ENCODE measurements around the gene NVL. TPM values are rescaled to one million over a fixed set of nuclear protein-coding genes. Genes with fewer than 3 reads are reported as not detected.

The NVL gene
- total and polyA plus RNA-seq, 10 of the 15 experiments (the other 5 are each of a cell fraction or from before 2014, with no cell fraction given): 20.3 to 49.6 (median 35.2) TPM

- ATAC-seq: no peak
Observed at GRCh38 chr1:224217655-224218623, 112.0 kb downstream of the NVL start.

More at GRCh38 chr1:224217655-224218623, 112.0 kb downstream of the NVL start:
- Histone ChIP-seq H3K9me3 (replicated peaks; ENCODE audit: control insufficient read depth, insufficient read depth, low read length) (no peaks in the 10 kb centered on the region), H4K20me1 (ENCODE audit: control insufficient read depth, insufficient read depth) (no peaks in the 10 kb centered on the region), H3K79me2 (ENCODE audit: control insufficient read depth, insufficient read depth, low read length) (no peaks in the 10 kb centered on the region), H3K4me3 (no peak overlapping the region), H3K36me3 (ENCODE audit: control insufficient read depth in 2 of 2, insufficient read depth in 2 of 2, low read length in 1 of 2) (no peaks in the 10 kb centered on the region), H3K27me3 (replicated peaks in 1 of 2; ENCODE audit: control insufficient read depth in 2 of 2, insufficient read depth in 2 of 2, low read length in 1 of 2) (no peaks in the 10 kb centered on the region), H3K4me2 (ENCODE audit: control insufficient read depth, insufficient read depth) (no peak overlapping the region), H3K9ac (ENCODE audit: control insufficient read depth, insufficient read depth, low read length) (no peak overlapping the region), H2AFZ (ENCODE audit: control insufficient read depth, low read depth, low read length) (no peak overlapping the region), H3K27ac (ENCODE audit: control insufficient read depth, insufficient read depth) (no peak overlapping the region), H3K4me1 (ENCODE audit: control insufficient read depth, insufficient read depth, low read length) (peaks cover 5% of the 10 kb centered on the region)
- ChIA-PET POLR2A (interaction anchor here (0.8 kb wide), 1 partner anchor 10 kb away, joined by 3 read pairs; no protein-coding TSS in a partner anchor), CTCF (interaction anchor here (1.1 to 1.4 kb wide), 2 partner anchors 102 to 114 kb away, joined by 3 to 4 read pairs; no protein-coding TSS in a partner anchor), SMC1A (ENCODE audit: uncharacterized antibody, unreplicated experiment) (no interaction called here), RAD21 (ENCODE audit: unreplicated experiment) (no interaction called here)
- BruUV-seq (replicated peaks): no TSS peak
- DNase-seq (ENCODE audit: low read depth, low spot score): no peak
- FAIRE-seq: no peak
- WGBS (ENCODE audit: insufficient coverage, insufficient replicate concordance, low lambda C conversion rate, missing lambda C conversion rate): 74% methylated on average over 9 of the region's 11 CpGs
- in situ Hi-C loops (cut with MboI) (no loop called here), intact Hi-C loops (cut with micrococcal nuclease; ENCODE audit: unreplicated experiment) (no loop called here)
- TF ChIP-seq FOXK2 (IDR thresholded peaks at IDR 0.05) (no peak), PAX5 (IDR thresholded peaks at IDR 0.05; ENCODE audit: borderline replicate concordance, low read depth, low read length) (no peak), CHD1 (IDR thresholded peaks at IDR 0.05; ENCODE audit: low read depth, low read length) (no peak), CEBPZ (IDR thresholded peaks at IDR 0.05; ENCODE audit: low read depth, low read length) (no peak), POLR2AphosphoS2 (IDR thresholded peaks at IDR 0.05; ENCODE audit: low read depth, low read length) (no peak), PML (IDR thresholded peaks at IDR 0.05; ENCODE audit: low read length) (no peak), NFYA (IDR thresholded peaks at IDR 0.05; ENCODE audit: borderline replicate concordance, low read depth, low read length) (no peak), FOS (IDR thresholded peaks at IDR 0.05; ENCODE audit: borderline replicate concordance, extremely low read depth, insufficient read length) (no peak), ATF3 (IDR thresholded peaks at IDR 0.05; ENCODE audit: borderline replicate concordance, extremely low read depth, low read depth, low read length) (no peak)
- TF ChIP-seq, protein P1, sequence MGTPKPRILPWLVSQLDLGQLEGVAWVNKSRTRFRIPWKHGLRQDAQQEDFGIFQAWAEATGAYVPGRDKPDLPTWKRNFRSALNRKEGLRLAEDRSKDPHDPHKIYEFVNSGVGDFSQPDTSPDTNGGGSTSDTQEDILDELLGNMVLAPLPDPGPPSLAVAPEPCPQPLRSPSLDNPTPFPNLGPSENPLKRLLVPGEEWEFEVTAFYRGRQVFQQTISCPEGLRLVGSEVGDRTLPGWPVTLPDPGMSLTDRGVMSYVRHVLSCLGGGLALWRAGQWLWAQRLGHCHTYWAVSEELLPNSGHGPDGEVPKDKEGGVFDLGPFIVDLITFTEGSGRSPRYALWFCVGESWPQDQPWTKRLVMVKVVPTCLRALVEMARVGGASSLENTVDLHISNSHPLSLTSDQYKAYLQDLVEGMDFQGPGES (IDR thresholded peaks at IDR 0.05): no peak
- TF ChIP-seq, protein P2, sequence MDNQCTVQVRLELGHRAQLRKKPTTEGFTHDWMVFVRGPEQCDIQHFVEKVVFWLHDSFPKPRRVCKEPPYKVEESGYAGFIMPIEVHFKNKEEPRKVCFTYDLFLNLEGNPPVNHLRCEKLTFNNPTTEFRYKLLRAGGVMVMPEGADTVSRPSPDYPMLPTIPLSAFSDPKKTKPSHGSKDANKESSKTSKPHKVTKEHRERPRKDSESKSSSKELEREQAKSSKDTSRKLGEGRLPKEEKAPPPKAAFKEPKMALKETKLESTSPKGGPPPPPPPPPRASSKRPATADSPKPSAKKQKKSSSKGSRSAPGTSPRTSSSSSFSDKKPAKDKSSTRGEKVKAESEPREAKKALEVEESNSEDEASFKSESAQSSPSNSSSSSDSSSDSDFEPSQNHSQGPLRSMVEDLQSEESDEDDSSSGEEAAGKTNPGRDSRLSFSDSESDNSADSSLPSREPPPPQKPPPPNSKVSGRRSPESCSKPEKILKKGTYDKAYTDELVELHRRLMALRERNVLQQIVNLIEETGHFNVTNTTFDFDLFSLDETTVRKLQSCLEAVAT (IDR thresholded peaks at IDR 0.05): no peak
- TF ChIP-seq, protein P3, sequence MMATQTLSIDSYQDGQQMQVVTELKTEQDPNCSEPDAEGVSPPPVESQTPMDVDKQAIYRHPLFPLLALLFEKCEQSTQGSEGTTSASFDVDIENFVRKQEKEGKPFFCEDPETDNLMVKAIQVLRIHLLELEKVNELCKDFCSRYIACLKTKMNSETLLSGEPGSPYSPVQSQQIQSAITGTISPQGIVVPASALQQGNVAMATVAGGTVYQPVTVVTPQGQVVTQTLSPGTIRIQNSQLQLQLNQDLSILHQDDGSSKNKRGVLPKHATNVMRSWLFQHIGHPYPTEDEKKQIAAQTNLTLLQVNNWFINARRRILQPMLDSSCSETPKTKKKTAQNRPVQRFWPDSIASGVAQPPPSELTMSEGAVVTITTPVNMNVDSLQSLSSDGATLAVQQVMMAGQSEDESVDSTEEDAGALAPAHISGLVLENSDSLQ (IDR thresholded peaks at IDR 0.05): no peak
